ENCODE measurements around the gene POLN.

DNA sequence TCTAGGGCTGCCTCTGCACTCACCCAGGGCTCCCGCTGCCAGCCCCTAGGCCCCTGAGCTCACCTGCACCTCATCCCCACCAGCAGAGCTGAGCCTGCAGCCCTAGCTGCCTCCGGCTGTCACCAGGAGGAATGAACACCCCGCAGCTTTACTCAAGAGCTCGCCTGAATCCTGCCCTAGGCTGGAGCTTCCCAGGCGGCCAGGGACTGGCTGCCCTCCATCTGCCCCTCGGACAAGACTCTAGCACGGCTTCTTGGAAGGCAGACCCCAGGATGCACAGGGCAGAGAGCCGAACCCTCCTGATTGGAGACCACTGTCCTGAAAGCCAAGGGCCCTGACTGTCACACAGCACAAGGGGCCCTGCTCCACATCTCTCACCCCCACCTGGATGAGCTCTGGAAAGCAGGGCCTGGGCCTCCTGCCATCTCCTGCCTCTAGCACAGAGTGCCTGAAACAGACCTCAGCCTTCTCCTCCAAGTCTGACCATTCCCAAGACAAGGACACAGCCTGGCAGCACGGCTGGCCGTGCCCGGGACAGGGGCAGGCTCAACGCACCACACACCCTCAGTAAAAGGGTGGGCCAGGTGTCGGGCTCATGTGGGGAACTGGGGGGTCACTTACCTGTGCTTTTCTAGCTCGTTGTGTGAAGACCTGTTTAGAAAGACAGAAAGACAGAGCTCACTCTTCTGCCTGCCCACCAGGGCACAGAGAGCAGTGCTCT is 15.6 kb upstream of the POLN start:
- TF ChIP-seq, protein P1, sequence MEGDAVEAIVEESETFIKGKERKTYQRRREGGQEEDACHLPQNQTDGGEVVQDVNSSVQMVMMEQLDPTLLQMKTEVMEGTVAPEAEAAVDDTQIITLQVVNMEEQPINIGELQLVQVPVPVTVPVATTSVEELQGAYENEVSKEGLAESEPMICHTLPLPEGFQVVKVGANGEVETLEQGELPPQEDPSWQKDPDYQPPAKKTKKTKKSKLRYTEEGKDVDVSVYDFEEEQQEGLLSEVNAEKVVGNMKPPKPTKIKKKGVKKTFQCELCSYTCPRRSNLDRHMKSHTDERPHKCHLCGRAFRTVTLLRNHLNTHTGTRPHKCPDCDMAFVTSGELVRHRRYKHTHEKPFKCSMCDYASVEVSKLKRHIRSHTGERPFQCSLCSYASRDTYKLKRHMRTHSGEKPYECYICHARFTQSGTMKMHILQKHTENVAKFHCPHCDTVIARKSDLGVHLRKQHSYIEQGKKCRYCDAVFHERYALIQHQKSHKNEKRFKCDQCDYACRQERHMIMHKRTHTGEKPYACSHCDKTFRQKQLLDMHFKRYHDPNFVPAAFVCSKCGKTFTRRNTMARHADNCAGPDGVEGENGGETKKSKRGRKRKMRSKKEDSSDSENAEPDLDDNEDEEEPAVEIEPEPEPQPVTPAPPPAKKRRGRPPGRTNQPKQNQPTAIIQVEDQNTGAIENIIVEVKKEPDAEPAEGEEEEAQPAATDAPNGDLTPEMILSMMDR (IDR thresholded peaks at IDR 0.05), result no peak
- TF ChIP-seq POLR2A (IDR thresholded peaks at IDR 0.05), result no peak
- TF ChIP-seq POLR2AphosphoS5 (IDR thresholded peaks at IDR 0.05), result no peak
